ENCODE data around the gene RASAL2.

Gene RASAL2

DNA sequence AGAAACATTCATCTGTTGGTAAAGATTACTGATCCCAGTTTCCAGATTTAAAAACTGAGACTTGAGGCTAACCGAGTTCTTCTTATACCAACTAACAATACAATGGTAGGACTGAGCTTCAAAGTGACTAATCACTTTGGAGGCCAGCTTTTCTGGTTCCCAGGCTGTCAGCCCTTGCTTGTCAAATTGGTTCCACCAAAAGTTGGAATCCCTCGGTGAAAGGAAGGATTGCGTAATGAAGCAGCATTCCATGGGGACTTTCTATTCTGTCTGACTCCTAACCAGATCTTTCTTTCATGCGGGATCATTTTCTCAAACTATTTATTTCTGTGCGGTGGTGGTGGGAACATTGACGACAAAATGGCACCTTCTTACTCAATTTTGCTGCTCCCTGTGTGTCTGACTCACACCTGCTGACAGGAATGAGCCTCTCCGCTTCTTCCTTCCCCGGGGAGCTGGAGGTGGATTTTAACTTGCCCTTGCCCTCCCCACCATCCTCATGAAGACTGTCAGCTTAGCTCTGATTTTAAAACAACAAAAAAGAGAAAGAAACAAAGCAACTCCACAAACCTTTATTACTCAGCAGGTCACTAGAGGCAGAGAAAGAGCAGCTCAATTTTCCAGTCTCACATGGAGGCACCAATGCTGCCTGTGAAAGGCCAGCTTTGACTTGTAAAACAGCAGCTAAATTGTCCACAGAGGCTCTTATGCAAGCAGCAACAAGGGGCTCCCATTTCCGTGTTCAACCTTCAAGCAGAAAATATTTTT is 32.9 kb upstream of the RASAL2 start:
- Mint-ChIP-seq H3K27ac (no peak overlapping the region), H3K36me3 (no peaks in the 10 kb centered on the region), H3K4me1 (peaks cover 8 to 19% of the 10 kb centered on the region in 2 donors), H3K27me3 (peaks cover 5 to 8% of the 10 kb centered on the region in 2 donors), H3K9me3 (peaks cover 2 to 3% of the 10 kb centered on the region in 2 donors), H3K4me3 (no peak overlapping the region)
- DNase-seq (no peak), ATAC-seq (replicated peaks) (no peak)

DNA sequence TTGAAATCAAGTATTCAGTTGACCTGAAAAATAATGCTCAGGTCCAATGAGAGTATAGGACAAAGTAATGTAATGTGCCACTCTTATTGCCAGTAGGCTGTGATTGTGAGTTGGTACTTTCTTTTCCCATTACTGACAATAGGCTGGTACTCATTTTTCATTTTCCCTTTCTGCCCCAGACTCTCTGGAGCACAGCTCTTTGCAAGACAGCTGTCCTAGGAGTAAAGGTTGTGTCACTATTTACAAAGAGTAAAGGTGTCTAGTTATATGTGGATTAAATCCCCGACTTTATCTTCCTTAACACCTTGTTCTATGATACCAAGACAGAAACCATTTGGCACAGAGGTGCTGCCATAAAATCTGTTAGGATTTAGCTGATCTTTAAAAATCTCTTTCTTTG is 32.3 kb upstream of the RASAL2 start:
- Mint-ChIP-seq H3K27me3 (peaks cover 5 to 8% of the 10 kb centered on the region in 2 donors), H3K27ac (no peak overlapping the region), H3K4me3 (no peak overlapping the region), H3K4me1 (peaks cover 8 to 19% of the 10 kb centered on the region in 2 donors), H3K9me3 (peaks cover 2 to 3% of the 10 kb centered on the region in 2 donors), H3K36me3 (no peaks in the 10 kb centered on the region)
- no peak for ATAC-seq (replicated peaks)
- DNase-seq: no peak

DNA sequence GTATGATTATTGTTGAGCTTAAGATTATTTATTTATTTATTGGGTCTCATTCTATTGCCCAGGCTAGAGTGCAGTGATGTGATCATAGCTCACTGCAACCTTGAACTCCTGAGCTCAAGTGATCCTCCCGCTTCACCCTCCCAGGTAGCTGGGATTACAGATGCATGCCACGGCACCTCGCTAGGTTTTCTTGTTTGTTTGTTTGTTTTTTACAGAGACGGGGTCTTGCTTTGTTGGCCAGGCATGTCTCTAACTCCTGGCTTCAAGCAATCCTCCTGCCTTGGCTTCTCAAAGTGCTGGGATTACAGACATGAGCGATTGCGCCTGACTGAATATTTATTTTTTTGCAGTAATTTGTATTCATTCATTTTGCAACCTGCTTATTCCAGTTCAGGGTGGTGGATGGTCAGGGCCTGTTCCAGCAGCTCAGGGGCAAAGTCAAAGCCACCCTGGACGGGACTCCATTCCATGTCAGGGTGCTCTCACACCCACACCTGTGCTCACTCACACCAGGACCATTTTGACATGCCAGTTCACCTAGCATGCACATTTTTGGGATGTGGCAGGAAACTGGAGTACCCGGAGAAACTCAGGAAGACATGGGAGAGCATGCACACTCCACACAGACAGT is 29.6 kb upstream of the RASAL2 start:
- Mint-ChIP-seq H3K9me3 (peaks cover 2 to 3% of the 10 kb centered on the region in 2 donors), H3K27ac (no peak overlapping the region), H3K4me1 (peaks cover 17 to 28% of the 10 kb centered on the region in 2 donors), H3K4me3 (no peak overlapping the region), H3K36me3 (no peaks in the 10 kb centered on the region), H3K27me3 (peaks cover 5 to 6% of the 10 kb centered on the region in 2 donors)
- ATAC-seq (replicated peaks): no peak
- no peak for DNase-seq

GRCh38 chr1:178065250-178065649 is 28.7 kb upstream of the RASAL2 start:
- H3K4me1 Mint-ChIP-seq: peaks cover 17 to 28% of the 10 kb centered on the region in 2 donors
- H3K4me3 Mint-ChIP-seq: no peak overlapping the region
- peaks cover 2 to 3% of the 10 kb centered on the region in 2 donors for H3K9me3 Mint-ChIP-seq
- ATAC-seq (replicated peaks): no peak
- peak overlapping the region; percentile 85 for H3K27ac Mint-ChIP-seq
- no peak for DNase-seq
- H3K36me3 Mint-ChIP-seq: no peaks in the 10 kb centered on the region
- peaks cover 0 to 4% of the 10 kb centered on the region in 2 donors for H3K27me3 Mint-ChIP-seq

DNA sequence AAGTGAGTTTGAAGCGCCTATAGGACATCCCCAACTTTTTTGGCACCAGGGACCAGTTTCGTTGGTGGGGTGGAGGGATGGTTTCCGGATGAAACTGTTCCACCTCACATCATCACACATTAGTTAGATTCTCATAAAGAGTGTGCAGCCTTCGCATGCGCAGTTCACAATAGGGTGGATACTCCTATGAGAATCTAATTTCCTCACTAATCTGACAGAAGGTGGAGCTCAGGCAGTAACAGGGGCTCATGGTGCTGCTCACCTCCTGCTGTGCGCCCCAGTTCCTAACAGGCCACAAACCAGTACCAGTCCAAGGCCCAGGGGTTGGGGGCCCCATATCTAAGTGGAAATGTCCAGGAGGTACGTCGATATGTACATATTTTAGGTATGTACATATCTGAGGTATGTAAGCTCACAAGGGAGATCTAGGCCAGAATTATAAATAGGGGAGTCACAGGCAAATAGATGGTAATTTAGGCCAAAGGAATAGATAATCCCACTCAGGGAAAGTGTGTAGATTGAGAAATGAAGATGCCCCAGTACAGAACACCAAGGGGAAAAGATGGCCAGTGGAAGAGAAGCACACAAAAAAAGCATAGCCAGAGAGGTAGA is 27.5 kb upstream of the RASAL2 start:
- H3K4me1 Mint-ChIP-seq: peaks cover 17 to 28% of the 10 kb centered on the region in 2 donors
- H3K9me3 Mint-ChIP-seq: peaks cover 2 to 3% of the 10 kb centered on the region in 2 donors
- ATAC-seq (replicated peaks) (peak; percentile 1 to 16), DNase-seq (no peak)
- peak overlapping the region; percentile 76 for H3K27ac Mint-ChIP-seq
- peaks cover 0 to 4% of the 10 kb centered on the region in 2 donors for H3K27me3 Mint-ChIP-seq
- H3K4me3 Mint-ChIP-seq: peak overlapping the region in 1 of 2 donors; percentile 71
- no peaks in the 10 kb centered on the region for H3K36me3 Mint-ChIP-seq

- DNase-seq (peak; percentile 58), ATAC-seq (replicated peaks) (peak; percentile 98)
- peaks cover 17 to 28% of the 10 kb centered on the region in 2 donors for H3K4me1 Mint-ChIP-seq
- H3K27ac Mint-ChIP-seq: peak overlapping the region; percentile 76
- H3K36me3 Mint-ChIP-seq: no peaks in the 10 kb centered on the region
- H3K4me3 Mint-ChIP-seq: peak overlapping the region; percentile 30 to 71
- peaks cover 2 to 3% of the 10 kb centered on the region in 2 donors for H3K9me3 Mint-ChIP-seq
- H3K27me3 Mint-ChIP-seq: peaks cover 0 to 4% of the 10 kb centered on the region in 2 donors
Observed at GRCh38 chr1:178066908-178067614, 26.8 kb upstream of the RASAL2 start.

DNA sequence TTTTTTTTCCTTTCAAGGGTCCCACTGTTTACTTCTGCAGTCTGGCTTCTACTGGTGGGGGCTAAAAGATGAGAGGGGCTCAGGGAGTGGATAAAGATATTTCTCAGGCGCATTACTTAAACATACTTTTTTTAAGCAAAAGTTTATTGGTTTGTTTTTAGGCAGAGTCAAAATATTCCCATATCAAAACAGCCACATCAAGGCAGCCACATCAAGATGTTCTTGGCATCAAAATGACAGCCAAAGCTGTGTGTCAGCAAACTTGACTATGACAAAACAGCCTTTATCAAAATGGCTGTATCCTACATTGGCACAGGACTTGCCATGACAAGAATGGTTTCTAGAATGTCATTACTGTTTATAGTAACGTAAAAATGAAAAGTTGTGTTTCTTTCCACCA is 22.1 kb upstream of the RASAL2 start:
- Mint-ChIP-seq H3K27ac (no peak overlapping the region), H3K27me3 (peaks cover 2 to 3% of the 10 kb centered on the region in 2 donors)
- ATAC-seq (replicated peaks): no peak

DNA sequence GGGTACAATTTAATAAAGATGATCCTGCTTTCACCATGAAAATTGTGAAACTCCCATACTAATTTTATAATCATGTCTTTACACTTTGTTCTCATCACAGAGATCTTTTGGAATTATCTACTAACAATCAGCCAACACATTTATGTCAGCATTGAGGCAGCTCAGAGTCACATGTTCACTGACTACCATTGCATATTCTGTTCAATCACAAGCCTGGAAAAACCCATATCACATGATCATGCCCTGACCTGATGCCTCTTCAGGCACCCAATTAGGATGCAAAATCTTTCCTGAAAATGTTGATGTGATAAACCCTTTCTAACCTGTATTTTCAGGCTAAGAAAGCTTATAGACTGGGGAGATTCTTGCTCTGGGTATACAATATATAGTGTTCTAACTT is 21.6 kb upstream of the RASAL2 start:
- Mint-ChIP-seq H3K9me3 (no peaks in the 10 kb centered on the region), H3K27ac (no peak overlapping the region), H3K27me3 (peaks cover 7 to 8% of the 10 kb centered on the region in 2 donors), H3K4me1 (peaks cover 4 to 11% of the 10 kb centered on the region in 2 donors), H3K4me3 (no peak overlapping the region), H3K36me3 (no peaks in the 10 kb centered on the region)
- DNase-seq (no peak), ATAC-seq (replicated peaks) (no peak)

More for the DNA sequence above, 22.1 kb upstream of the RASAL2 start:
- Mint-ChIP-seq H3K4me3 (no peak overlapping the region), H3K36me3 (no peaks in the 10 kb centered on the region), H3K4me1 (peaks cover 7 to 16% of the 10 kb centered on the region in 2 donors), H3K9me3 (no peaks in the 10 kb centered on the region)
- no peak for DNase-seq

- Mint-ChIP-seq H3K4me1 (no peaks in the 10 kb centered on the region), H3K27ac (no peak overlapping the region), H3K36me3 (no peaks in the 10 kb centered on the region), H3K27me3 (peaks cover 9 to 10% of the 10 kb centered on the region in 2 donors), H3K4me3 (no peak overlapping the region), H3K9me3 (no peaks in the 10 kb centered on the region)
- no peak for DNase-seq
- no peak for ATAC-seq (replicated peaks)
Observed at GRCh38 chr1:178075333-178075732, 18.6 kb upstream of the RASAL2 start.

DNA sequence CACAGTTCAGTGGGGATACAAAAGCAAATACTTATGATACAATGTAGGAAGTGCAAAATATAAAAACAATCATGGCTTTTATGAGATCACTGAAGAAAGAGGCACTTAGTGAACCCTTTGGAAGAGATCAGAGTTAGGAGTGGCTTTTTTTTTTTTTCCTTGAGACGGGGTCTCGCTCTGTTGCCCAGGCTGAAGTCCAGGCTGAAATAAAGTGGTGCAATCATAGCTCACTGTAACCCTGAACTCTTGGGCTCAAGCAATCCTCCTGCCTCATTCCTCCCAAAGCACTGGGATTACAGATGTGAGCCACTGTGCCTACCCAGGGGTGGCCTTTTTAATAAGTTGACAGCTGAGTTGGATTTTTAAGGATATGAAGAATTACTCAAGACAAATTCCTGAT is 17.3 kb upstream of the RASAL2 start:
- DNase-seq (no peak), ATAC-seq (replicated peaks) (no peak)
- H3K36me3 Mint-ChIP-seq: no peaks in the 10 kb centered on the region
- no peak overlapping the region for H3K4me3 Mint-ChIP-seq
- H3K27ac Mint-ChIP-seq: no peak overlapping the region
- no peaks in the 10 kb centered on the region for H3K4me1 Mint-ChIP-seq
- H3K9me3 Mint-ChIP-seq: no peaks in the 10 kb centered on the region
- H3K27me3 Mint-ChIP-seq: peaks cover 9 to 10% of the 10 kb centered on the region in 2 donors

- Mint-ChIP-seq H3K4me3 (no peak overlapping the region), H3K4me1 (no peaks in the 10 kb centered on the region), H3K27ac (no peak overlapping the region), H3K9me3 (peaks cover 0 to 4% of the 10 kb centered on the region in 2 donors), H3K36me3 (no peaks in the 10 kb centered on the region), H3K27me3 (peaks cover 9 to 17% of the 10 kb centered on the region in 2 donors)
- DNase-seq (no peak), ATAC-seq (replicated peaks) (no peak)
Observed at GRCh38 chr1:178077917-178078316, 16.0 kb upstream of the RASAL2 start.

DNA sequence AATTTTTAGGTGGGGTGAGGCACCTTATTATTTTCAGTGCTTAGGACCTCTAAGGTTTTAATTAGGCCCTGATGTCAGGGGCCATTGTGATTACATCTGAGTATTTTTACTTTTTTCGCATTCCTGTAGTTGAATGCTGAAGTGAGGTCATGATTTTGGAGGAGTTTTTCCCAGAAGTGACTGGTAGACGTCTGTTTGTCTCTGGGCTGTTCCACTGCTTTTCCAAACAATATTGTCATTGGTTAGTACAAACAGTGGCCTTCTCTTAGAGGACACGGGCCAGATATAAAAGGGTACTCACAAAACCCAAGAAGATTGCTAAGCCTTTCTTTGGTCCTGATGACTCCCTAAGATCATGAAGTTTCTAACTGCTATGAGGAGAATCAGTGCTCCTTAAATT is 7.6 kb upstream of the RASAL2 start:
- no peaks in the 10 kb centered on the region for H3K4me1 Mint-ChIP-seq
- no peaks in the 10 kb centered on the region for H3K36me3 Mint-ChIP-seq
- H3K27me3 Mint-ChIP-seq: peaks cover 22 to 44% of the 10 kb centered on the region in 2 donors
- DNase-seq (no peak), ATAC-seq (replicated peaks) (no peak)
- H3K27ac Mint-ChIP-seq: no peak overlapping the region
- no peak overlapping the region for H3K4me3 Mint-ChIP-seq
- H3K9me3 Mint-ChIP-seq: peaks cover 0 to 6% of the 10 kb centered on the region in 2 donors

DNA sequence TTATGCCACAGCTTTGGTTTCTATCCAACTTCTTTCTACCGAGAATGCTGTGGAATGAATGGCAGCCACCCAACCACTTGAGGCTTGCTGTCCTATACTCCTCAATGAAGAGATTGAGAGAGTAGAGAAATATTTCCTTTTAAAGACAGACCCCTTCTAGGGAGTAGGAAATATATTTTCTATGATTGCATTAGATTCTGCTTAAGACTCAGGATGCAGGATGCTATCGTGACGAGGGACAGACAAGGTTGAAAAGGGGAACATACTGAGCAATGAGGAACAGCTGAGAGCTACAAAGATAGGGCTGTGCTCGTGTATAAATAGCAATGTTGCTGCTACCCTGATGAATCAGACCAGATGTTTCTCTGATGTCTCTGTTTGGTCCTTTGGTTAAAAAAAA is 7.1 kb upstream of the RASAL2 start:
- H3K4me3 Mint-ChIP-seq: no peak overlapping the region
- DNase-seq: no peak
- no peaks in the 10 kb centered on the region for H3K36me3 Mint-ChIP-seq
- H3K9me3 Mint-ChIP-seq: peaks cover 0 to 8% of the 10 kb centered on the region in 2 donors
- ATAC-seq (replicated peaks): peak; percentile 42 to 43
- no peaks in the 10 kb centered on the region for H3K4me1 Mint-ChIP-seq
- H3K27ac Mint-ChIP-seq: no peak overlapping the region
- peaks cover 26 to 48% of the 10 kb centered on the region in 2 donors for H3K27me3 Mint-ChIP-seq

GRCh38 chr1:178088651-178089050 is 5.3 kb upstream of the RASAL2 start:
- no peak overlapping the region for H3K4me3 Mint-ChIP-seq
- ATAC-seq (replicated peaks): no peak

More at GRCh38 chr1:178088651-178089050, 5.3 kb upstream of the RASAL2 start:
- Mint-ChIP-seq H3K9me3 (peaks cover 0 to 4% of the 10 kb centered on the region in 2 donors), H3K27me3 (peaks cover 41 to 52% of the 10 kb centered on the region in 2 donors), H3K4me1 (peaks cover 6 to 10% of the 10 kb centered on the region in 2 donors), H3K36me3 (peaks cover 0 to 2% of the 10 kb centered on the region in 2 donors), H3K27ac (no peak overlapping the region)
- no peak for DNase-seq

Data from stimulated activated naive B cell treated with anti-CD40 and anti-IgM and Interleukin-4, amounts not matched to agents 10 μg/mL and 1 μg/mL and 100 μg/mL, for 72 hours (primary cell).